Natural killer cell treated with Interleukin-12 subunit alpha and Interleukin-12 subunit beta and Interleukin-15 and Interleukin-18, amount 100 ng/mL, for 72 hours (primary cell): Measurements from ENCODE around the gene MIPEP. TPM values are rescaled to one million over a fixed set of nuclear protein-coding genes. Genes with fewer than 3 reads are reported as not detected.

Experiments used
- ATAC-seq, 2 donors: fragments of 150-1000 bp; cut with Tn5 transposase in 1 of 2; sonication (Bioruptor Pico), chemical (Tn5 transposase) in 1 of 2; 2 replicates each; pipeline ENCODE4 v1.10.0; 2021
- DNase-seq: peaks from one replicate; pipeline ENCODE4 v3.0.0; 2022; ENCODE audit warnings: low spot score
- H3K27ac Mint-ChIP-seq, 2 donors: 1 replicate in 1 of 2; 2 replicates in 1 of 2; pipeline ENCODE4 v1.8.0; 2022; ENCODE audit warnings: mixed read lengths in 2 of 2, mild to moderate bottlenecking in 1 of 2, moderate library complexity in 1 of 2
- H3K27me3 Mint-ChIP-seq, 2 donors: 1 replicate in 1 of 2; 2 replicates in 1 of 2; pipeline ENCODE4 v1.8.0; 2022; ENCODE audit warnings: mixed read lengths in 2 of 2
- H3K36me3 Mint-ChIP-seq: one replicate; pipeline ENCODE4 v1.8.0; 2022; ENCODE audit warnings: mixed read lengths
- H3K4me1 Mint-ChIP-seq, 2 donors: 1 replicate in 1 of 2; 2 replicates in 1 of 2; pipeline ENCODE4 v1.8.0; 2022; ENCODE audit warnings: low read depth in 2 of 2, mixed read lengths in 2 of 2, mild to moderate bottlenecking in 1 of 2
- H3K4me3 Mint-ChIP-seq: one replicate; pipeline ENCODE4 v1.8.0; 2022; ENCODE audit warnings: mixed read lengths
- H3K9me3 Mint-ChIP-seq: 2 replicates; pipeline ENCODE4 v1.8.0; 2022; ENCODE audit warnings: mixed read lengths
- total RNA-seq, 2 donors: library from RNA; stranded (reverse); gene quantifications; one replicate each; pipeline ENCODE4 v1.2.3, GENCODE V29; 2022

The MIPEP gene
- total RNA-seq, 2 donors from 2014 or later = 12.1 to 14.5 TPM

DNA sequence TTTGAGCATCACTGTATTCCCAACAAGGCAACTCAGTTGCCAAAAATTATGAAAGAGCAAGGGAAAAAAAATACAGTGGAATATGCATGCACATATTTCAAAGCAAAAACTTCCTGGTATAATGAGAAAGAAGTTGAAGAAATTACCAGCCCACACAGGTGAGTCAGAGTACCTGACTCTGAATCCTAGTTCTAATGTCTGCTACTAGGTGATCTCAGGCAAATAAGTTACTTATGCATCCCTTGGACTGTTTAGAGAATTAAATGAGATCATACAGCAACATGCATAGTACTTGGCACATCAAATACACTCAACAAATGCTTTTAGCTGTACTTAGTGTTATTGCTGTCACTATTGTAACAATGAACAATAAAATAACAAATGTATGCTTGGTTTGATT is 144.9 kb downstream of the MIPEP start:
- DNase-seq (no peak), ATAC-seq (no peak)
- Mint-ChIP-seq H3K27me3 (no peaks in the 10 kb centered on the region), H3K4me3 (no peak overlapping the region), H3K9me3 (no peaks in the 10 kb centered on the region), H3K4me1 (peaks cover 0 to 6% of the 10 kb centered on the region in 2 donors), H3K27ac (no peak overlapping the region), H3K36me3 (no peaks in the 10 kb centered on the region)

- H3K9me3 Mint-ChIP-seq = no peaks in the 10 kb centered on the region
- H3K27ac Mint-ChIP-seq = no peak overlapping the region
- peaks cover 0 to 6% of the 10 kb centered on the region in 2 donors for H3K4me1 Mint-ChIP-seq
- no peaks in the 10 kb centered on the region for H3K36me3 Mint-ChIP-seq
- no peak for DNase-seq
- ATAC-seq = no peak
- no peaks in the 10 kb centered on the region for H3K27me3 Mint-ChIP-seq
- no peak overlapping the region for H3K4me3 Mint-ChIP-seq
Measured at GRCh38 chr13:23743278-23744076, 145.7 kb downstream of the MIPEP start.

GRCh38 chr13:23741879-23742510 is 147.2 kb downstream of the MIPEP start:
- Mint-ChIP-seq H3K27me3 (no peaks in the 10 kb centered on the region), H3K4me1 (peaks cover 0 to 6% of the 10 kb centered on the region in 2 donors)

DNA sequence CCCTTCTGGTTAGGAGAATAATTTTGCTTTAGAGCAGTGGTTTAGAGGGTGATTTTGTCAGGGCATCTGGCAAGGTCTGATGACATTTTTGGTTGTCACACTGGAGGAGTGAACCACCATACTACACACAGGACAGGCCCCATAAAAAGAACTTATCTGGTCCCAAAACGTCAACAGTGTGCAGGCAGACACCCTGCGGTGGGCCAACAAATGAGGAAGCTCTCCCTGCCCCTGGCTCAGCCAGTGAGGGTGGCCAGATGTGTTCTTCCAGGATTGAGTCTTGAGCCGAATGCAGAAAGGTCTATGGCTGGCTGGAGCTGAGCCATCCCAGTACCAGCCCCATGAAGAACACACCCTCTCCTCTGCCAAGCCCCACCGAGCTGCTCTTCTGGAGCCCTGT is 149.2 kb downstream of the MIPEP start:
- H3K9me3 Mint-ChIP-seq = no peaks in the 10 kb centered on the region

More at GRCh38 chr13:23741879-23742510, 147.2 kb downstream of the MIPEP start:
- no peak for DNase-seq
- no peak overlapping the region for H3K27ac Mint-ChIP-seq
- no peaks in the 10 kb centered on the region for H3K36me3 Mint-ChIP-seq
- H3K9me3 Mint-ChIP-seq = no peaks in the 10 kb centered on the region
- no peak for ATAC-seq
- no peak overlapping the region for H3K4me3 Mint-ChIP-seq

GRCh38 chr13:23739596-23739995 is 149.6 kb downstream of the MIPEP start:
- Mint-ChIP-seq H3K27me3 (no peaks in the 10 kb centered on the region), H3K4me1 (peaks cover 0 to 6% of the 10 kb centered on the region in 2 donors), H3K36me3 (no peaks in the 10 kb centered on the region), H3K9me3 (no peaks in the 10 kb centered on the region), H3K27ac (no peak overlapping the region), H3K4me3 (no peak overlapping the region)
- ATAC-seq (no peak), DNase-seq (no peak)

More for the DNA sequence above, 149.2 kb downstream of the MIPEP start:
- Mint-ChIP-seq H3K36me3 (no peaks in the 10 kb centered on the region), H3K4me1 (peaks cover 0 to 6% of the 10 kb centered on the region in 2 donors), H3K27ac (no peak overlapping the region), H3K4me3 (no peak overlapping the region), H3K27me3 (no peaks in the 10 kb centered on the region)
- DNase-seq (no peak), ATAC-seq (no peak)

DNA sequence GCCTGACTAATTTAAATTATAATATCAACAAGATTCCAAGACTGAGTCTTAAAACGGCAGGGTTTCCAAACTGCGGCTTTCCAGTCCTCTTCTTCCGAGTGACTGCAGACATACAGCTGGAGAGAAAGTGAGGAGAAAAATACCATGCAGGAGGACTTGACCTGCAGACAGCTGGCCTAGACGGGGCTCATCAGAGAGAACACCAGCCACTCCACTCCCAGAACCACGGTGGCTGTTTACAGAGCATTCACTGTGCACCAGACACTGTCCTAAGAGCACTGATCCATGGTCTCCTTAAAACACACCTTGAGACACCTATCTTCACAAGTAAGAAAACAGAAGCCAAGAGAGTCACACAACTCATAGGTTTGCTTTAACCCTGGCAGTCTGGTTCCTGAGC is 152.7 kb downstream of the MIPEP start:
- Mint-ChIP-seq H3K9me3 (no peaks in the 10 kb centered on the region), H3K36me3 (no peaks in the 10 kb centered on the region), H3K27ac (no peak overlapping the region), H3K4me1 (no peaks in the 10 kb centered on the region), H3K27me3 (no peaks in the 10 kb centered on the region), H3K4me3 (no peak overlapping the region)
- DNase-seq = no peak
- no peak for ATAC-seq

DNA sequence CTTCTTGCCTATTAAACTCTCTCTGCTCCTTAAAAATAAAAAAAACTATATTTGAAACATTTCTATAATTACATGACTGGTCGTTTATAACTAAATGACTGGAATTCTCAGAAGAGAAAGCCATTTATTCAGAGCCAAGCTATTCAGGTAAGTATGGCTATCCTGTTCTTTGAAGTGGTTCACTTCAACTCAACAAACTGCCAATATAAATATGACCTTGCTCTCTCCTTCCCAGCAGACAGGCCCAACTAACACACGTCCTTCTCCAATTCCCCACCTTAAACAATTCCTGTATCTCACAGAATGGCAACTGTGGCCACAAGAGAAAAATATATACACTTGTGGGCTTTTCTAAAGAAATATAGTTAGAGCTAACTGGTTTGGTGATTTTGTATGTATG is 153.9 kb downstream of the MIPEP start:
- DNase-seq (no peak), ATAC-seq (no peak)
- no peaks in the 10 kb centered on the region for H3K4me1 Mint-ChIP-seq
- H3K27ac Mint-ChIP-seq = no peak overlapping the region
- no peaks in the 10 kb centered on the region for H3K9me3 Mint-ChIP-seq
- no peak overlapping the region for H3K4me3 Mint-ChIP-seq
- no peaks in the 10 kb centered on the region for H3K36me3 Mint-ChIP-seq
- H3K27me3 Mint-ChIP-seq = no peaks in the 10 kb centered on the region

- no peak for ATAC-seq
- Mint-ChIP-seq H3K36me3 (no peaks in the 10 kb centered on the region), H3K27me3 (no peaks in the 10 kb centered on the region), H3K27ac (no peak overlapping the region), H3K4me1 (no peaks in the 10 kb centered on the region), H3K9me3 (no peaks in the 10 kb centered on the region), H3K4me3 (no peak overlapping the region)
- no peak for DNase-seq
Measured at GRCh38 chr13:23731709-23732108, 157.5 kb downstream of the MIPEP start.

DNA sequence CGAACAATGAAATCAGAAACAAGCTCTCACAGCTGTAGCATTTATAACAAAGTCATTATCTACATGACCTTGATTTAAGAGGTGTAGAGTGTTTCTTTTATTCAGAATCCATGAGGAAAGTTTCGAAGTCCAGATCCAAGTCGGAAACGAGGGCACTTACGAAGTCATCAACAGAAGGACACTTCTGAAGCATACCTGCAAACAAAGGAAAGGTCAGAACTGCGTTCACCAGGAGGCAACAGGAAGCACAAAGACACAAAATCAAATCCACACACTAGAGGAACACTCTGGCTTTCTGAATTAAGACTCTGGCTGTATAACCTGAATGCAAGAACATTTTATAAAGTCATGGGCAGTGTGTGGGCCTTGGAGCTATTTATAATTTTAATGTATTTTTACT is 158.9 kb downstream of the MIPEP start:
- Mint-ChIP-seq H3K36me3 (no peaks in the 10 kb centered on the region), H3K27ac (no peak overlapping the region), H3K4me1 (no peaks in the 10 kb centered on the region), H3K9me3 (no peaks in the 10 kb centered on the region), H3K4me3 (no peak overlapping the region), H3K27me3 (no peaks in the 10 kb centered on the region)
- no peak for DNase-seq
- no peak for ATAC-seq

- no peaks in the 10 kb centered on the region for H3K9me3 Mint-ChIP-seq
- H3K4me3 Mint-ChIP-seq = no peak overlapping the region
- no peaks in the 10 kb centered on the region for H3K36me3 Mint-ChIP-seq
- H3K27ac Mint-ChIP-seq = no peak overlapping the region
- DNase-seq = no peak
- no peaks in the 10 kb centered on the region for H3K4me1 Mint-ChIP-seq
- ATAC-seq = no peak
- no peaks in the 10 kb centered on the region for H3K27me3 Mint-ChIP-seq
Measured at GRCh38 chr13:23729531-23729930, 159.7 kb downstream of the MIPEP start.

DNA sequence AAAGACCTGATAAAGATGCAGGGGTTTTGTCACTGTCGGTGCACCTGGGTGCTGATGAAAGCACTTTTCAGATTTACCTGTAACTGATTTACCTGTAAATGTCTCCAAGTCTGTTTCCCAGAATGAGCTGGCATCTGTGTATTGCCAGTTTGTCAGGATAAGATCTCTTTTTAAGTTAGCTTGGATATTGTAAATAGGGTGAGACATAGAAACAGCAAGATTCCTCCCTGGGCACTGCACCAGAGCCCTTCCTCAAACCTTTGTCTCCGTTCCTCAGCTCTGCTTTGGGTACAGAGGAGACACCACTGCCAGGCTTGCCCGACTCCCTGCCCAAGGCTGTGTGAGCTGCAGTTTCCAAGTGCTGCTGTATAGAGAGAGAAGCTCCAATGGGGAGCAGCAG is 160.4 kb downstream of the MIPEP start:
- Mint-ChIP-seq H3K4me3 (no peak overlapping the region), H3K36me3 (no peaks in the 10 kb centered on the region), H3K4me1 (no peaks in the 10 kb centered on the region), H3K9me3 (no peaks in the 10 kb centered on the region), H3K27me3 (no peaks in the 10 kb centered on the region), H3K27ac (no peak overlapping the region)
- DNase-seq (no peak), ATAC-seq (no peak)

GRCh38 chr13:23725922-23726321 is 163.3 kb downstream of the MIPEP start:
- no peaks in the 10 kb centered on the region for H3K36me3 Mint-ChIP-seq
- H3K4me3 Mint-ChIP-seq = no peak overlapping the region
- no peaks in the 10 kb centered on the region for H3K9me3 Mint-ChIP-seq
- ATAC-seq = no peak
- DNase-seq = no peak
- H3K27me3 Mint-ChIP-seq = no peaks in the 10 kb centered on the region
- no peaks in the 10 kb centered on the region for H3K4me1 Mint-ChIP-seq
- no peak overlapping the region for H3K27ac Mint-ChIP-seq

- no peak for DNase-seq
- H3K27ac Mint-ChIP-seq = no peak overlapping the region
- no peaks in the 10 kb centered on the region for H3K9me3 Mint-ChIP-seq
- no peak overlapping the region for H3K4me3 Mint-ChIP-seq
- no peaks in the 10 kb centered on the region for H3K4me1 Mint-ChIP-seq
- H3K27me3 Mint-ChIP-seq = peaks cover 0 to 2% of the 10 kb centered on the region in 2 donors
- no peak for ATAC-seq
- H3K36me3 Mint-ChIP-seq = no peaks in the 10 kb centered on the region
Measured at GRCh38 chr13:23724196-23724970, 164.8 kb downstream of the MIPEP start.

DNA sequence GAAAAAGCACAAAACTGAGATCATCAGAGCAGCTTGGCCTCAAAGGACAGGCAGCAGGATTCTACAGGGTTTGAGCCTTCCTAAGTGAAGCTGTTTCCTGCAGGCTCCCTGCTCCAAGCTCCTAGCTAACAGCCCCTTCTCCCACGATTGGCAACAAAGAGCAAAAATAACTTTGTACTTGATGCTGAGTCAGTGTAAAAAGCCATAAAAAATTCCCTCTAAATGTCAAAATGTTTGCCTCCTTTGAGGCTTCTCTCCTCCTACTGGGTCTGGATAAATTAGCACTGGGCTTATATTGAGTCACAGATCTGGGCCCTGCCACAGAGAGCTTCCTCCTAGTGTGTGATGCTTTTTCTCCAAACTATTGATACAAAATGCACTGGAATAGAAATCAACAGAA is 165.7 kb downstream of the MIPEP start:
- no peak overlapping the region for H3K27ac Mint-ChIP-seq
- H3K27me3 Mint-ChIP-seq = peaks cover 0 to 2% of the 10 kb centered on the region in 2 donors
- no peak overlapping the region for H3K4me3 Mint-ChIP-seq
- no peaks in the 10 kb centered on the region for H3K9me3 Mint-ChIP-seq
- H3K4me1 Mint-ChIP-seq = no peaks in the 10 kb centered on the region
- no peaks in the 10 kb centered on the region for H3K36me3 Mint-ChIP-seq
- ATAC-seq = no peak
- no peak for DNase-seq
